Astrocyte (in vitro differentiated cells and primary cell): ENCODE data around the gene CNGA4. TPM values are rescaled to one million over a fixed set of nuclear protein-coding genes. Genes with fewer than 3 reads are reported as not detected.

Source experiments
- DNase-seq: peaks from one replicate; pipeline ENCODE4 v3.0.0-alpha.2; 2010; ENCODE audit warnings: low read depth
- FAIRE-seq: peaks from 2 replicates; lab custom pipeline; 2011; peaks lifted over from hg19 to GRCh38; lab: Jason Lieb, UNC
- H2AFZ ChIP-seq: 2 replicates; pipeline ENCODE4 v1.6.0; 2012; ENCODE audit warnings: low read depth, low read length, inconsistent platforms
- H3K27ac ChIP-seq: 2 replicates; pipeline ENCODE4 v1.5.1; 2011; ENCODE audit warnings: low read depth, low read length, inconsistent platforms
- H3K27me3 ChIP-seq: 2 replicates; pipeline ENCODE4 v1.6.0; 2011; ENCODE audit warnings: low read length, inconsistent platforms; ENCODE audit not compliant: insufficient read depth
- H3K36me3 ChIP-seq: 2 replicates; pipeline ENCODE4 v1.5.1; 2011; ENCODE audit warnings: low read length, inconsistent platforms; ENCODE audit not compliant: insufficient read depth
- H3K4me1 ChIP-seq: 2 replicates; pipeline ENCODE4 v1.5.1; 2011; ENCODE audit warnings: low read length, inconsistent platforms; ENCODE audit not compliant: insufficient read depth
- H3K4me2 ChIP-seq: 2 replicates; pipeline ENCODE4 v1.6.0; 2012; ENCODE audit warnings: low read length, inconsistent platforms
- H3K4me3 ChIP-seq: 2 replicates; pipeline ENCODE4 v1.5.1; 2011; ENCODE audit warnings: low read depth, mild to moderate bottlenecking, low read length, inconsistent platforms; ENCODE audit not compliant: insufficient read depth
- H3K79me2 ChIP-seq: 2 replicates; pipeline ENCODE4 v1.6.0; 2012; ENCODE audit warnings: mild to moderate bottlenecking, low read length, inconsistent platforms; ENCODE audit not compliant: insufficient read depth
- H3K9ac ChIP-seq: 2 replicates; pipeline ENCODE4 v1.6.0; 2012; ENCODE audit warnings: mild to moderate bottlenecking, low read length, inconsistent platforms
- H3K9me3 ChIP-seq: 2 replicates; pipeline ENCODE4 v1.5.1; 2012; ENCODE audit warnings: low read depth, mild to moderate bottlenecking, low read length, inconsistent platforms; ENCODE audit not compliant: insufficient read depth
- H4K20me1 ChIP-seq: 2 replicates; pipeline ENCODE4 v1.6.0; 2012; ENCODE audit warnings: low read length, inconsistent platforms; ENCODE audit not compliant: insufficient read depth
- H3K27ac Mint-ChIP-seq: one replicate; pipeline ENCODE4 v1.8.0; 2021; ENCODE audit warnings: mild to moderate bottlenecking, mixed read lengths; ENCODE audit not compliant: unreplicated experiment
- H3K27me3 Mint-ChIP-seq: one replicate; pipeline ENCODE4 v1.8.0; 2021; ENCODE audit warnings: low read depth, mixed read lengths; ENCODE audit not compliant: unreplicated experiment
- H3K36me3 Mint-ChIP-seq: one replicate; pipeline ENCODE4 v1.8.0; 2021; ENCODE audit warnings: low read depth, mixed read lengths; ENCODE audit not compliant: unreplicated experiment
- H3K4me1 Mint-ChIP-seq: one replicate; pipeline ENCODE4 v1.8.0; 2021; ENCODE audit warnings: low read depth, mixed read lengths; ENCODE audit not compliant: unreplicated experiment
- H3K4me3 Mint-ChIP-seq: one replicate; pipeline ENCODE4 v1.8.0; 2021; ENCODE audit warnings: mild to moderate bottlenecking, moderate library complexity, mixed read lengths; ENCODE audit not compliant: unreplicated experiment
- H3K9me3 Mint-ChIP-seq: one replicate; pipeline ENCODE4 v1.8.0; 2021; ENCODE audit warnings: mild to moderate bottlenecking, mixed read lengths; ENCODE audit not compliant: unreplicated experiment
- CTCF ChIP-seq: IDR thresholded peaks from 2 replicates; pipeline ENCODE4 v1.5.1; 2011; ENCODE audit warnings: low read depth, mild to moderate bottlenecking, inconsistent platforms, low read length, moderate library complexity; ENCODE audit not compliant: insufficient read depth
- EZH2 ChIP-seq: IDR thresholded peaks from 2 replicates; pipeline ENCODE4 v1.6.1; 2012; ENCODE audit warnings: mild to moderate bottlenecking, low read length, inconsistent platforms; ENCODE audit not compliant: insufficient read depth
- total RNA-seq: library from RNA; stranded (reverse); gene quantifications from 2 replicates; pipeline ENCODE4 v1.2.1, GENCODE V29; 2021

The CNGA4 gene
- total RNA-seq, 1 donor from 2014 or later = 0.16 TPM

- no peak overlapping the region for H3K27ac ChIP-seq
- peaks cover 2% of the 10 kb centered on the region for H3K27me3 Mint-ChIP-seq
Measured at GRCh38 chr11:6249770-6250555, 11.1 kb downstream of the CNGA4 start.

GRCh38 chr11:6251120-6251733, 12.3 kb downstream of the CNGA4 start:
- no peaks in the 10 kb centered on the region for H3K4me1 ChIP-seq
- H3K27ac ChIP-seq = no peak overlapping the region
- Mint-ChIP-seq H3K27me3 (peaks cover 2% of the 10 kb centered on the region), H3K36me3 (no peaks in the 10 kb centered on the region), H3K27ac (peak overlapping the region; percentile 56), H3K9me3 (no peaks in the 10 kb centered on the region), H3K4me1 (peaks cover 9% of the 10 kb centered on the region), H3K4me3 (peak overlapping the region; percentile 4)
- peak; percentile 35 for DNase-seq
- H2AFZ ChIP-seq = no peak overlapping the region
- no peak overlapping the region for H3K4me2 ChIP-seq
- no peaks in the 10 kb centered on the region for H3K36me3 ChIP-seq
- H3K4me3 ChIP-seq = no peak overlapping the region
- TF ChIP-seq CTCF (peak; percentile 89), EZH2 (no peak)
- no peak for FAIRE-seq
- no peak overlapping the region for H3K9ac ChIP-seq
- peaks cover 6% of the 10 kb centered on the region for H3K27me3 ChIP-seq
- H4K20me1 ChIP-seq = no peaks in the 10 kb centered on the region
- no peaks in the 10 kb centered on the region for H3K9me3 ChIP-seq
- no peaks in the 10 kb centered on the region for H3K79me2 ChIP-seq

More at GRCh38 chr11:6249770-6250555, 11.1 kb downstream of the CNGA4 start:
- Histone ChIP-seq H3K4me2 (no peak overlapping the region), H2AFZ (no peak overlapping the region), H3K9me3 (no peaks in the 10 kb centered on the region), H3K79me2 (no peaks in the 10 kb centered on the region), H3K9ac (no peak overlapping the region), H3K4me1 (no peaks in the 10 kb centered on the region), H3K27me3 (peaks cover 2% of the 10 kb centered on the region), H4K20me1 (no peaks in the 10 kb centered on the region), H3K36me3 (no peaks in the 10 kb centered on the region), H3K4me3 (no peak overlapping the region)
- Mint-ChIP-seq H3K4me3 (no peak overlapping the region), H3K9me3 (no peaks in the 10 kb centered on the region), H3K4me1 (peaks cover 9% of the 10 kb centered on the region), H3K27ac (no peak overlapping the region), H3K36me3 (no peaks in the 10 kb centered on the region)
- TF ChIP-seq EZH2 (no peak), CTCF (no peak)
- FAIRE-seq = no peak
- peak; percentile 81 for DNase-seq
